Measurements from ENCODE around the gene BABAM2. TPM values are rescaled to one million over a fixed set of nuclear protein-coding genes. Genes with fewer than 3 reads are reported as not detected.
A peak's percentile ranks its signal among the peaks of the same experiment; 100 is the strongest.
"Not testable (repeated sequence)": the region's sequence is repeated elsewhere in the genome, so short reads cannot be mapped to it uniquely, and the experiment has no call there.

The BABAM2 gene
- total RNA-seq, 2 experiments from 2014 or later = 65.4 to 69.5 TPM

GRCh38 chr2:28327581-28327955 lies 437.0 kb downstream of the BABAM2 start:
- DNase-seq (peak; percentile 31), ATAC-seq (no peak)
- H3K27ac Mint-ChIP-seq = no peak overlapping the region
- peaks cover 29% of the 10 kb centered on the region for H3K4me1 Mint-ChIP-seq
- peaks cover 15% of the 10 kb centered on the region for H3K36me3 Mint-ChIP-seq
- CTCF ChIA-PET = no interaction called here
- no peaks in the 10 kb centered on the region for H3K9me3 Mint-ChIP-seq (ENCODE audit: low read depth)
- H3K4me3 Mint-ChIP-seq = no peak overlapping the region
- no peaks in the 10 kb centered on the region for H3K27me3 Mint-ChIP-seq

GRCh38 chr2:28327956-28328922 lies 437.7 kb downstream of the BABAM2 start:
- Mint-ChIP-seq H3K9me3 (ENCODE audit: low read depth) (no peaks in the 10 kb centered on the region), H3K4me3 (no peak overlapping the region), H3K27me3 (no peaks in the 10 kb centered on the region), H3K27ac (no peak overlapping the region), H3K36me3 (peaks cover 15% of the 10 kb centered on the region), H3K4me1 (peaks cover 29% of the 10 kb centered on the region)
- CTCF ChIA-PET = interaction anchor here (1.0 kb wide), 1 partner anchor 23 kb away, joined by 3 read pairs; no protein-coding TSS in a partner anchor
- ATAC-seq (peak; percentile 36), DNase-seq (no peak)

GRCh38 chr2:28329184-28329583 lies 438.7 kb downstream of the BABAM2 start:
- H3K36me3 Mint-ChIP-seq = peaks cover 15% of the 10 kb centered on the region
- CTCF ChIA-PET = interaction anchor here (1.0 kb wide), 1 partner anchor 24 kb away, joined by 3 read pairs; no protein-coding TSS in a partner anchor
- DNase-seq = no peak
- no peak overlapping the region for H3K27ac Mint-ChIP-seq
- peaks cover 29% of the 10 kb centered on the region for H3K4me1 Mint-ChIP-seq
- ATAC-seq = no peak
- no peaks in the 10 kb centered on the region for H3K9me3 Mint-ChIP-seq (ENCODE audit: low read depth)
- no peak overlapping the region for H3K4me3 Mint-ChIP-seq
- H3K27me3 Mint-ChIP-seq = no peaks in the 10 kb centered on the region

GRCh38 chr2:28330722-28331121 lies 440.2 kb downstream of the BABAM2 start:
- DNase-seq; H3K27ac Mint-ChIP-seq; H3K27me3 Mint-ChIP-seq; H3K4me3 Mint-ChIP-seq; CTCF ChIA-PET; ATAC-seq; H3K9me3 Mint-ChIP-seq (ENCODE audit: low read depth): not testable (repeated sequence)
- peaks cover 23% of the 10 kb centered on the region for H3K4me1 Mint-ChIP-seq
- peaks cover 15% of the 10 kb centered on the region for H3K36me3 Mint-ChIP-seq

GRCh38 chr2:28331797-28332196 lies 441.3 kb downstream of the BABAM2 start:
- H3K4me3 Mint-ChIP-seq; H3K27ac Mint-ChIP-seq; DNase-seq; H3K27me3 Mint-ChIP-seq; ATAC-seq; CTCF ChIA-PET; H3K9me3 Mint-ChIP-seq (ENCODE audit: low read depth): not testable (repeated sequence)
- peaks cover 12% of the 10 kb centered on the region for H3K4me1 Mint-ChIP-seq
- peaks cover 15% of the 10 kb centered on the region for H3K36me3 Mint-ChIP-seq

- no peaks in the 10 kb centered on the region for H3K27me3 Mint-ChIP-seq
- H3K36me3 Mint-ChIP-seq = peaks cover 15% of the 10 kb centered on the region
- no peaks in the 10 kb centered on the region for H3K9me3 Mint-ChIP-seq (ENCODE audit: low read depth)
- H3K4me3 Mint-ChIP-seq = no peak overlapping the region
- CTCF ChIA-PET = no interaction called here
- ATAC-seq = no peak
- H3K4me1 Mint-ChIP-seq = peaks cover 7% of the 10 kb centered on the region
- H3K27ac Mint-ChIP-seq = no peak overlapping the region
- no peak for DNase-seq
Measured at GRCh38 chr2:28332696-28333095, 442.2 kb downstream of the BABAM2 start.

- H3K36me3 Mint-ChIP-seq = peaks cover 11% of the 10 kb centered on the region
- peaks cover 6% of the 10 kb centered on the region for H3K4me1 Mint-ChIP-seq
- H3K27ac Mint-ChIP-seq = no peak overlapping the region
- CTCF ChIA-PET = interaction anchor here (0.8 to 0.9 kb wide), 2 partner anchors 11 to 20 kb away, joined by 3 read pairs; no protein-coding TSS in a partner anchor
- no peaks in the 10 kb centered on the region for H3K9me3 Mint-ChIP-seq (ENCODE audit: low read depth)
- H3K27me3 Mint-ChIP-seq = no peaks in the 10 kb centered on the region
- ATAC-seq (no peak), DNase-seq (no peak)
- H3K4me3 Mint-ChIP-seq = no peak overlapping the region
Measured at GRCh38 chr2:28333606-28334526, 443.3 kb downstream of the BABAM2 start.

GRCh38 chr2:28334527-28334894 lies 444.0 kb downstream of the BABAM2 start:
- no peaks in the 10 kb centered on the region for H3K9me3 Mint-ChIP-seq (ENCODE audit: low read depth)
- no peak overlapping the region for H3K4me3 Mint-ChIP-seq
- peaks cover 7% of the 10 kb centered on the region for H3K36me3 Mint-ChIP-seq
- CTCF ChIA-PET = interaction anchor here (0.9 kb wide), 1 partner anchor 21 kb away, joined by 3 read pairs; no protein-coding TSS in a partner anchor
- H3K27ac Mint-ChIP-seq = no peak overlapping the region
- H3K27me3 Mint-ChIP-seq = no peaks in the 10 kb centered on the region
- peaks cover 6% of the 10 kb centered on the region for H3K4me1 Mint-ChIP-seq
- DNase-seq (no peak), ATAC-seq (no peak)

GRCh38 chr2:28335265-28335664 lies 444.7 kb downstream of the BABAM2 start:
- H3K27ac Mint-ChIP-seq; CTCF ChIA-PET; H3K4me1 Mint-ChIP-seq; H3K27me3 Mint-ChIP-seq; DNase-seq; ATAC-seq; H3K36me3 Mint-ChIP-seq; H3K9me3 Mint-ChIP-seq (ENCODE audit: low read depth); H3K4me3 Mint-ChIP-seq: not testable (repeated sequence)

GRCh38 chr2:28335666-28336065 lies 445.1 kb downstream of the BABAM2 start:
- no peak for DNase-seq
- H3K9me3 Mint-ChIP-seq (ENCODE audit: low read depth) = no peaks in the 10 kb centered on the region

GRCh38 chr2:28336264-28336980 lies 445.9 kb downstream of the BABAM2 start:
- no peak for DNase-seq
- H3K4me1 Mint-ChIP-seq = peaks cover 6% of the 10 kb centered on the region
- no peak for ATAC-seq
- H3K9me3 Mint-ChIP-seq (ENCODE audit: low read depth) = no peaks in the 10 kb centered on the region
- no peak overlapping the region for H3K4me3 Mint-ChIP-seq
- H3K27ac Mint-ChIP-seq = no peak overlapping the region
- no peaks in the 10 kb centered on the region for H3K27me3 Mint-ChIP-seq
- CTCF ChIA-PET = no interaction called here
- peaks cover 2% of the 10 kb centered on the region for H3K36me3 Mint-ChIP-seq

More at GRCh38 chr2:28335666-28336065, 445.1 kb downstream of the BABAM2 start:
- no peak overlapping the region for H3K27ac Mint-ChIP-seq
- no peak overlapping the region for H3K4me3 Mint-ChIP-seq
- CTCF ChIA-PET = no interaction called here
- H3K4me1 Mint-ChIP-seq = peaks cover 6% of the 10 kb centered on the region
- H3K27me3 Mint-ChIP-seq = no peaks in the 10 kb centered on the region
- no peak for ATAC-seq
- peaks cover 4% of the 10 kb centered on the region for H3K36me3 Mint-ChIP-seq

GRCh38 chr2:28336982-28337627 lies 446.6 kb downstream of the BABAM2 start:
- Mint-ChIP-seq H3K4me1 (peaks cover 6% of the 10 kb centered on the region), H3K9me3 (ENCODE audit: low read depth) (no peaks in the 10 kb centered on the region), H3K27me3 (no peaks in the 10 kb centered on the region), H3K4me3 (no peak overlapping the region), H3K36me3 (no peaks in the 10 kb centered on the region), H3K27ac (no peak overlapping the region)
- CTCF ChIA-PET = interaction anchor here (1.4 kb wide), 1 partner anchor 11 kb away, joined by 3 read pairs; no protein-coding TSS in a partner anchor
- ATAC-seq (no peak), DNase-seq (no peak)

All from activated CD8-positive, alpha-beta memory T cell treated with anti-CD3 and anti-CD28 coated beads, Interleukin-2, amount 10 ng/mL, durations not matched to agents 7 days and 5 days (primary cell).